Ovary (tissue), 9 donors: ENCODE measurements around the gene POLR3B. TPM values are rescaled to one million over a fixed set of nuclear protein-coding genes. Genes with fewer than 3 reads are reported as not detected.

Experiments
- DNase-seq, 5 donors: peaks; one replicate each; pipeline ENCODE4 v3.0.0-alpha.2; 2019 to 2020
- H3K27ac ChIP-seq, 2 donors: fragments of 200-600 bp; one replicate each; pipeline versions ENCODE4 v1.5.1 to v1.8.0; 2019 to 2022
- H3K27me3 ChIP-seq: fragments of 200-600 bp; one replicate; pipeline ENCODE4 v1.8.0; 2022
- H3K36me3 ChIP-seq: fragments of 200-600 bp; sonication (generic); one replicate; pipeline ENCODE4 v1.5.1; 2019
- H3K4me1 ChIP-seq: one replicate; pipeline ENCODE4 v1.8.1; 2013; ENCODE audit warnings: mild to moderate bottlenecking, moderate library complexity; ENCODE audit not compliant: insufficient read depth
- H3K4me3 ChIP-seq: fragments of 200-600 bp; sonication (generic); one replicate; pipeline ENCODE4 v1.5.1; 2017
- H3K9me3 ChIP-seq, 2 donors: fragments of 200-600 bp in 1 of 2; sonication (generic) in 1 of 2; one replicate each; pipeline versions ENCODE4 v1.5.1 to v1.8.1; 2013 to 2019; ENCODE audit warnings: mild to moderate bottlenecking in 1 of 2, moderate library complexity in 1 of 2
- EP300 ChIP-seq: sonication (generic); formaldehyde crosslinking; IDR thresholded peaks from one replicate; pipeline ENCODE4 v1.6.1; 2017; ENCODE audit warnings: antibody characterized with exemption
- POLR2A ChIP-seq: fragments of 450-650 bp; IDR thresholded peaks from one replicate; pipeline ENCODE4 v1.6.1; 2017; ENCODE audit warnings: antibody characterized with exemption, mild to moderate bottlenecking, moderate library complexity
- WGBS, 3 donors: extraction: QIAGEN DNeasy Blood & Tissue Kit in 1 of 3; methylation state at CpG; one replicate each; pipeline versions ENCODE4 v1.1.5 to v1.1.7; 2013 to 2017; 5-methylcytosine and 5-hydroxymethylcytosine counted together
- intact Hi-C, 4 donors: fragments of 100-400 bp; cut with DNase I; formaldehyde crosslinking; loops; one replicate each; pipeline versions ENCODE4 v1.11.0 to v1.15.1; 2022 to 2023
- polyA plus RNA-seq, 2 donors: library from polyadenylated mRNA; stranded (reverse); fragments of 200-250 nt in 1 of 2; fragments of 350-450 nt in 1 of 2; fragmentation: Illumina TruSeq in 1 of 2; extraction: RNeasy Lipid Tissue Mini Kit (QIAGEN cat#74804) in 1 of 2; gene quantifications; one replicate each; pipeline ENCODE4 v1.2.3, GENCODE V29; 2013 to 2014
- total RNA-seq, 7 donors: library from RNA; depleted of rRNA in 2 of 7; stranded (reverse); fragments of >200 nt in 2 of 7; fragmentation: NEBNext Ultra II Directional in 3 of 7; extraction: Animal tissue kit (Norgen Biotek cat#: 25700) in 3 of 7; gene quantifications; one replicate each; pipeline versions ENCODE4 v1.1.0 to v1.2.4, GENCODE V29; 2016 to 2023
- TF ChIP-seq, protein P1 (sequence below), 3 donors: fragments of 450-650 bp in 2 of 3; fragments of 200-600 bp in 1 of 3; IDR thresholded peaks; one replicate each; pipeline versions ENCODE4 v1.5.1 to v1.8.0; 2016 to 2022; ENCODE audit warnings: antibody characterized with exemption in 3 of 3, mild to moderate bottlenecking in 1 of 3
- donor health status: DM: no; HTN: no; CAD: no; lungs with moderate emphysema.
- donor health status: DM: no; HTN: no; CAD: no.
- donor health status: Bipolar disorder and iron deficiency.
- donor health status: DM: yes; HTN: yes; CAD: no.
- donor health status: DM: no; HTN: no; CAD: no.
- donor health status: DM: yes; HTN: yes; CAD: no.

Gene POLR3B
- total and polyA plus RNA-seq, 9 donors = 3.1 to 15.7 (median 9.7) TPM

DNA sequence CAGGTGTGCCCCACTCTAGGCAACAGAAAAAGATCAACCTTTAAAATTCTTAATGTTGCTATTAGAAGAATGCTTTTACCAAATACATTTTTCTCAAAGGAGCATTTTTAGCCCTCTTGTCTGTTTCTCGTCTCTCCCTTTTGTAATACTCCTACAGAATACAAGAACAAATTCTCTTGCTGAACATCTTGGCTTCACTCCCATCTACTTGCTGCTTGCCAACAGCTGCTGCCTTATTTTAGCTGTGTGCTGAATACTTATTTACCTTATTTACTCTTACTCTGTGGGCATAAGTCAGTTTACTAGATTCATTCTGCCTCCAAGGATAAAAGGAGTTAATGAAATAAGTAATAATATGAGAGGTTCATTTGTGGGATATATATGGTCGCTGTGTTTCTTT lies 70.8 kb downstream of the POLR3B start:
- peak in 4 of 5 donors; percentile 27 to 40 (median 33) for DNase-seq
- TF ChIP-seq, protein P1, sequence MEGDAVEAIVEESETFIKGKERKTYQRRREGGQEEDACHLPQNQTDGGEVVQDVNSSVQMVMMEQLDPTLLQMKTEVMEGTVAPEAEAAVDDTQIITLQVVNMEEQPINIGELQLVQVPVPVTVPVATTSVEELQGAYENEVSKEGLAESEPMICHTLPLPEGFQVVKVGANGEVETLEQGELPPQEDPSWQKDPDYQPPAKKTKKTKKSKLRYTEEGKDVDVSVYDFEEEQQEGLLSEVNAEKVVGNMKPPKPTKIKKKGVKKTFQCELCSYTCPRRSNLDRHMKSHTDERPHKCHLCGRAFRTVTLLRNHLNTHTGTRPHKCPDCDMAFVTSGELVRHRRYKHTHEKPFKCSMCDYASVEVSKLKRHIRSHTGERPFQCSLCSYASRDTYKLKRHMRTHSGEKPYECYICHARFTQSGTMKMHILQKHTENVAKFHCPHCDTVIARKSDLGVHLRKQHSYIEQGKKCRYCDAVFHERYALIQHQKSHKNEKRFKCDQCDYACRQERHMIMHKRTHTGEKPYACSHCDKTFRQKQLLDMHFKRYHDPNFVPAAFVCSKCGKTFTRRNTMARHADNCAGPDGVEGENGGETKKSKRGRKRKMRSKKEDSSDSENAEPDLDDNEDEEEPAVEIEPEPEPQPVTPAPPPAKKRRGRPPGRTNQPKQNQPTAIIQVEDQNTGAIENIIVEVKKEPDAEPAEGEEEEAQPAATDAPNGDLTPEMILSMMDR (IDR thresholded peaks at IDR 0.05) = no peak
- no peak for TF ChIP-seq EP300
- no peak for TF ChIP-seq POLR2A
- H3K27ac ChIP-seq = no peak overlapping the region
- WGBS, 3 donors = 11 to 16% (median 12%) methylated on average over 2 of the region's 2 CpGs
- no peak overlapping the region for H3K4me3 ChIP-seq
- H3K9me3 ChIP-seq = no peaks in the 10 kb centered on the region
- no peaks in the 10 kb centered on the region for H3K4me1 ChIP-seq
- H3K27me3 ChIP-seq = no peaks in the 10 kb centered on the region
- intact Hi-C loops = no loop called here
- no peaks in the 10 kb centered on the region for H3K36me3 ChIP-seq

DNA sequence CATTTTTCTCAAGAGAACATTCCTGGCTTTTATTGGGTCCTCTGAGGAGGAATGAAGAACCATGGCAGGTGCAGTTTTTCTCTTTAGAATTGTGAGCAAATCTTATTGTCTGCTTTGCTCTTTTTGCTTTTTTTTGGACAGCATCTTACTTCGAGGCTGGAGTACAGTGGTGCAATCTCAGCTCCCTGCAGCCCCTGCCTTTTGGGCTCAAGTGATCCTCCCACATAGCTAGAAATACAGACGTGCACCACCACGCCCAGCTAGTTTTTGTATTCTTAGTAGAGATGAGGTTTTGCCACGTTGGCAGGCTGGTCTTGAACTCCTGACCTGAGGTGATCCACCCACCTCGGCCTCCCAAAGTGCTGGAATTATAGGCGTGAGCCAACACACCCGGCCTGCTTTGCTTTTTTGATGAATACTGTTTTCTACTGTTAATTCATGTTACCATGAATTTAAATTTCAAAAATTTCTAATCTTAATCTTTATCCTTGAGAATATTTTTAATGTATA lies 71.5 kb downstream of the POLR3B start:
- Histone ChIP-seq H3K9me3 (no peaks in the 10 kb centered on the region), H3K27ac (no peak overlapping the region), H3K4me1 (no peaks in the 10 kb centered on the region), H3K36me3 (no peaks in the 10 kb centered on the region), H3K4me3 (no peak overlapping the region), H3K27me3 (no peaks in the 10 kb centered on the region)
- TF ChIP-seq, protein P1 (IDR thresholded peaks at IDR 0.05) = no peak
- TF ChIP-seq POLR2A = no peak
- no peak for TF ChIP-seq EP300
- no peak for DNase-seq
- intact Hi-C loops = no loop called here
- WGBS, 3 donors = 33 to 44% (median 35%) methylated on average over 7 of the region's 7 CpGs

DNA sequence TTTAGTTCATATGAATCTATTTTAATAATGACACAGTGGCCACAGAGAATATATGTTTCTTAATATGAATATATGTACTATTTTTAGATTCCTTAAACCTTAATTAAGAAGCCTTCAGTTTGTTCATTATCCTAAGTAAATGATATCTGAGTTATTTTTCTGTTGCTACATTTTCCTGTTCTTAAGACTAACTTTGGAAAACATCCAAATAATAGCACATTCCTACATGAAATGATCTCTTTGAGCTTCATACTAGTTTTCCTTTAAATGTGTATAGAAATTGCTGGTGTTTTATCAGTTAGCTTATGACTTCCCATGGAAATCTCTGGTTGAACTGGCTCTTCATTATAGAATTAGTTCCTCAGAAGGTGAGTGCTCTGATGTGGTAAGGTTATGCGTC lies 72.1 kb downstream of the POLR3B start:
- 89 to 98% (median 96%) methylated on average over 1 of the region's 1 CpG for WGBS, 3 donors
- Histone ChIP-seq H3K27ac (no peak overlapping the region), H3K27me3 (no peaks in the 10 kb centered on the region), H3K4me1 (no peaks in the 10 kb centered on the region), H3K4me3 (no peak overlapping the region), H3K9me3 (no peaks in the 10 kb centered on the region), H3K36me3 (no peaks in the 10 kb centered on the region)
- no peak for DNase-seq
- no peak for TF ChIP-seq POLR2A
- no peak for TF ChIP-seq EP300
- TF ChIP-seq, protein P1 (IDR thresholded peaks at IDR 0.05) = no peak
- intact Hi-C loops = no loop called here

DNA sequence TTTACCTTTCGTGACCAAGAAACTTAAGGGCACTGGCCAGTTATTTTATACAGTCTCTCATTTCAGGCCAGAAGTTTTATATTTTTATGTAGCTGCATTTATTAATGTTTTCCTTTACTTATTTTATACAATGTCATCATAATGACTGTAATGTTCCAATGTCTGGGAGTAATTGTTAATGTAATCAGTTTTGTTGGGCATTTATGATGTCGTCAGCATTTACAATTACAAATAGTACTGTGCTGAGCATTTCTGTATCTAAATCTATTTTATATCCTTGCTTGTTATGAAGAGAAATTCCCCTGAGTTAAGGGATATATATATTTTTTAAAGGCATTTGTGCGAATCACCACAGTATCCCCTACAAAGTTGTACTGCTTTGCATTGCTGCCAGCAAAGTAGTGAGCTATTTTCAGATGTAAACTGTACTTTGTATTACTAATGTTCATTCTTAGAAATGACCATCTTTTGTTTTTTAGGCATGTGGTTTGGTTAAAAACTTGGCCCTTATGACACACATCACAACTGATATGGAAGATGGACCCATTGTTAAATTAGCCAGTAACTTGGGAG lies 74.4 kb downstream of the POLR3B start:
- no peaks in the 10 kb centered on the region for H3K36me3 ChIP-seq
- TF ChIP-seq, protein P1 (IDR thresholded peaks at IDR 0.05) = no peak
- TF ChIP-seq EP300 (no peak), POLR2A (no peak)
- no peaks in the 10 kb centered on the region for H3K27me3 ChIP-seq
- intact Hi-C loops = no loop called here
- DNase-seq = no peak
- H3K27ac ChIP-seq = no peak overlapping the region
- 93 to 94% (median 93%) methylated on average over 3 of the region's 3 CpGs for WGBS, 3 donors
- H3K4me1 ChIP-seq = no peaks in the 10 kb centered on the region
- no peaks in the 10 kb centered on the region for H3K9me3 ChIP-seq
- H3K4me3 ChIP-seq = no peak overlapping the region
